ENCODE data around the gene SCUBE3.

DNA sequence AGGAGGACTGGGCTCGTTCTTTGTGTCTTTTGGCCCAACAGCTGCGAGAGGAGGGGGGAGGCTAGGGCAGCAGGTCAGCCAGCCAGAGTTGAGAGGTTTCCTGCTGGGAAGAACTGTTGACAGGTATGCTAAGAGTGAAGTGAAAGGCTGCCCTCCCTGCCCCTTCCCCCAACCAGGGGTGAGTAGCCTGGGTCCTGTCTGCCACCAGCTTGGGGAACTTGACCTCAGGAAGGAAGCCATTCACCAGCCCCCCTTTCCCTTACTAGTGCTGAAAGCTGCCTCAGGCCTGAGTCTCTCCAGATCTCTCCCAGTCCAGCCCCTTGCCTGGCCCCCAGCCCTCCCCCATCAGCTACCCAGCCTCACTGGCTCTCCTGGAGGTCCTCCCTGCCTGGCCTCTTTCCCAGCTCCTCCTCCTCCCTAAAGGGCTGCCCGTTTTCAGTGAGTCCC is 25.1 kb downstream of the SCUBE3 start:
- TF ChIP-seq POLR2A (IDR thresholded peaks at IDR 0.05), result no peak
- TF ChIP-seq, protein P1, sequence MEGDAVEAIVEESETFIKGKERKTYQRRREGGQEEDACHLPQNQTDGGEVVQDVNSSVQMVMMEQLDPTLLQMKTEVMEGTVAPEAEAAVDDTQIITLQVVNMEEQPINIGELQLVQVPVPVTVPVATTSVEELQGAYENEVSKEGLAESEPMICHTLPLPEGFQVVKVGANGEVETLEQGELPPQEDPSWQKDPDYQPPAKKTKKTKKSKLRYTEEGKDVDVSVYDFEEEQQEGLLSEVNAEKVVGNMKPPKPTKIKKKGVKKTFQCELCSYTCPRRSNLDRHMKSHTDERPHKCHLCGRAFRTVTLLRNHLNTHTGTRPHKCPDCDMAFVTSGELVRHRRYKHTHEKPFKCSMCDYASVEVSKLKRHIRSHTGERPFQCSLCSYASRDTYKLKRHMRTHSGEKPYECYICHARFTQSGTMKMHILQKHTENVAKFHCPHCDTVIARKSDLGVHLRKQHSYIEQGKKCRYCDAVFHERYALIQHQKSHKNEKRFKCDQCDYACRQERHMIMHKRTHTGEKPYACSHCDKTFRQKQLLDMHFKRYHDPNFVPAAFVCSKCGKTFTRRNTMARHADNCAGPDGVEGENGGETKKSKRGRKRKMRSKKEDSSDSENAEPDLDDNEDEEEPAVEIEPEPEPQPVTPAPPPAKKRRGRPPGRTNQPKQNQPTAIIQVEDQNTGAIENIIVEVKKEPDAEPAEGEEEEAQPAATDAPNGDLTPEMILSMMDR (IDR thresholded peaks at IDR 0.05), result no peak
